Measurements from ENCODE around the gene CIZ1.

CIZ1 gene

GRCh38 chr9:128128836-128129590 lies 62.4 kb downstream of the CIZ1 start:
- Histone ChIP-seq H3K4me3 (IDR thresholded peaks at IDR 0.05; ENCODE audit: insufficient read depth, low read depth, low read length) (no peak overlapping the region), H3K27ac (no peak overlapping the region), H3K9ac (peak overlapping the region; percentile 93; the same call in 1 of the 2 replicates), H2AFZ (ENCODE audit: low read depth) (peak overlapping the region; percentile 99), H4K20me1 (ENCODE audit: insufficient read depth) (no peaks in the 10 kb centered on the region), H3K4me2 (peak overlapping the region; percentile 93), H3K27me3 (ENCODE audit: insufficient read depth, low read depth) (peaks cover 20% of the 10 kb centered on the region), H3K4me1 (ENCODE audit: low read depth, poor library complexity, severe bottlenecking) (peaks cover 18% of the 10 kb centered on the region), H3K79me2 (ENCODE audit: insufficient read depth, low read depth) (peaks cover 31% of the 10 kb centered on the region), H3K36me3 (ENCODE audit: insufficient read depth) (no peaks in the 10 kb centered on the region)
- no peak for TF ChIP-seq CTCF (conservative IDR thresholded peaks at IDR 0.05; ENCODE audit: low read depth, low read length)

- no peak for TF ChIP-seq CTCF (conservative IDR thresholded peaks at IDR 0.05; ENCODE audit: low read depth, low read length)
- Histone ChIP-seq H3K79me2 (ENCODE audit: insufficient read depth, low read depth) (peaks cover 31% of the 10 kb centered on the region), H3K9ac (peak overlapping the region; percentile 93), H3K4me2 (peak overlapping the region; percentile 93), H3K4me1 (ENCODE audit: low read depth, poor library complexity, severe bottlenecking) (peaks cover 18% of the 10 kb centered on the region), H3K27ac (peak overlapping the region; percentile 89), H2AFZ (ENCODE audit: low read depth) (peak overlapping the region; percentile 99), H3K4me3 (IDR thresholded peaks at IDR 0.05; ENCODE audit: insufficient read depth, low read depth, low read length) (no peak overlapping the region), H3K27me3 (ENCODE audit: insufficient read depth, low read depth) (peaks cover 12% of the 10 kb centered on the region), H3K36me3 (ENCODE audit: insufficient read depth) (no peaks in the 10 kb centered on the region), H4K20me1 (ENCODE audit: insufficient read depth) (no peaks in the 10 kb centered on the region)
Observed at GRCh38 chr9:128127990-128128835, 63.2 kb downstream of the CIZ1 start.

GRCh38 chr9:128127568-128127989 lies 63.8 kb downstream of the CIZ1 start, which contains the start of gene PTGES2:
Gene PTGES2 (minus strand): TSS chr9:128127729. CDS start chr9:128127717, 12 bp downstream.
- no peak for TF ChIP-seq CTCF (conservative IDR thresholded peaks at IDR 0.05; ENCODE audit: low read depth, low read length)
- Histone ChIP-seq H3K4me1 (ENCODE audit: low read depth, poor library complexity, severe bottlenecking) (peaks cover 18% of the 10 kb centered on the region), H3K9ac (peak within 1 kb of the TSS; percentile 93), H3K4me3 (IDR thresholded peaks at IDR 0.05; ENCODE audit: insufficient read depth, low read depth, low read length) (no peak within 1 kb of the TSS), H3K4me2 (peak within 1 kb of the TSS; percentile 93), H2AFZ (ENCODE audit: low read depth) (peak within 1 kb of the TSS; percentile 99), H3K27ac (peak within 1 kb of the TSS; percentile 89), H4K20me1 (ENCODE audit: insufficient read depth) (no peaks in the 10 kb centered on the region), H3K36me3 (ENCODE audit: insufficient read depth) (no peaks in the 10 kb centered on the region), H3K27me3 (ENCODE audit: insufficient read depth, low read depth) (peaks cover 8% of the 10 kb centered on the region), H3K79me2 (ENCODE audit: insufficient read depth, low read depth) (peaks cover 31% of the 10 kb centered on the region)

- no peak overlapping the region for H2AFZ ChIP-seq (ENCODE audit: low read depth)
- H4K20me1 ChIP-seq (ENCODE audit: insufficient read depth), result no peaks in the 10 kb centered on the region
- H3K9ac ChIP-seq, result no peak overlapping the region
Observed at GRCh38 chr9:128125580-128126354, 65.6 kb downstream of the CIZ1 start.

More at GRCh38 chr9:128125580-128126354, 65.6 kb downstream of the CIZ1 start:
- Histone ChIP-seq H3K4me2 (peak overlapping the region; percentile 74; the same call in 1 of the 2 replicates), H3K27me3 (ENCODE audit: insufficient read depth, low read depth) (no peaks in the 10 kb centered on the region), H3K36me3 (ENCODE audit: insufficient read depth) (no peaks in the 10 kb centered on the region), H3K4me1 (ENCODE audit: low read depth, poor library complexity, severe bottlenecking) (peaks cover 18% of the 10 kb centered on the region), H3K27ac (no peak overlapping the region), H3K79me2 (ENCODE audit: insufficient read depth, low read depth) (peaks cover 31% of the 10 kb centered on the region), H3K4me3 (IDR thresholded peaks at IDR 0.05; ENCODE audit: insufficient read depth, low read depth, low read length) (no peak overlapping the region)
- TF ChIP-seq CTCF (conservative IDR thresholded peaks at IDR 0.05; ENCODE audit: low read depth, low read length), result no peak
